Renal cortex interstitium (tissue), 11 donors: ENCODE measurements around the gene GABBR2. TPM values are rescaled to one million over a fixed set of nuclear protein-coding genes. Genes with fewer than 3 reads are reported as not detected.
A peak's percentile ranks its signal among the peaks of the same experiment; 100 is the strongest.
"Not testable (repeated sequence)": the region's sequence is repeated elsewhere in the genome, so short reads cannot be mapped to it uniquely, and the experiment has no call there.

ENCODE experiments used
- DNase-seq, 11 donors: peaks; one replicate each; pipeline ENCODE4 v3.0.0-alpha.2; 2013; ENCODE audit warnings: low read depth in 9 of 11, low spot score in 4 of 11; ENCODE audit errors: extremely low read depth in 1 of 11
- polyA plus RNA-seq, 3 donors: library from polyadenylated mRNA; unstranded; fragments of 120-200 nt; gene quantifications; one replicate each; pipeline ENCODE4 v1.2.1, GENCODE V29; 2013; ENCODE audit not compliant: insufficient read length in 3 of 3

Gene GABBR2
- polyA plus RNA-seq, 3 donors, result 4.5 to 5.2 (median 5.0) TPM

DNA sequence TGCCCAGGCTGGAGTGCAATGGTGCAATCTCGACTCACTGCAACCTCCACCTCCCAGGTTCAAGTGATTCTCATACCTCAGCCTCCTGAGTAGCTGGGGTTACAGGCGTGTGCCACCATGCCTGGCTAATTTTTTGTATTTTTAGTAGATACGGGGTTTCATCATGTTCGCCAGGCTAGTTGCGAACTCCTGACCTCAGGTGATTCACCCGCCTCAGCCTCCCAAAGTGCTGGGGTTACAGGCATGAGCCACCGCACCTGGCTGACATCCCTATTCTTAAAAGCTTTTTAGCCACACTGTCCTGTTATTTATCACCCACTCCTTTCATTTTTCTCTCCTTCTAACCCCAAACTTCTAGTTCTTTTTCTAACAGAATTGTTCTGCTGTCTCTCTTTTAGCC, 425.6 kb downstream of the GABBR2 start:
- DNase-seq, result not testable (repeated sequence)

DNA sequence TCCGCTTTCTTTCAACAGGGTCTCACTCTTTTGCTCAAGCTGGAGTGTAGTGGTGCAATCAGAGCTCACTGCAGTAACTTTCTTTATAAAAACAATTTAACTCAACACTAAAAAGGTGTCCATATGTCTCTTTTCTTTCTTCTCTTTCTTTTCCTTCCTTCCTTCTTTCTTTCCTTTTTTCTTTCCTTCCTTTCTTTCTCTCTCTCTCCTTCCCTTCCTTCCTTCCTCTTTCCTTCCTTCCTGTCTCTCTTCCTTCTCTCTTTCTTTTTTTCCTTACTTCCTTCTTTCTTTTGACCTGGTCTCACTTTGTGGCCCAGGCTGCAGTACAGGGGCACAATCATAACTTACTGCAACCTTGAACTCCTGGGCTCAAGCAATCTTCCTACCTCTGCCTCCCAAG, 427.5 kb downstream of the GABBR2 start:
- DNase-seq, result no peak

DNA sequence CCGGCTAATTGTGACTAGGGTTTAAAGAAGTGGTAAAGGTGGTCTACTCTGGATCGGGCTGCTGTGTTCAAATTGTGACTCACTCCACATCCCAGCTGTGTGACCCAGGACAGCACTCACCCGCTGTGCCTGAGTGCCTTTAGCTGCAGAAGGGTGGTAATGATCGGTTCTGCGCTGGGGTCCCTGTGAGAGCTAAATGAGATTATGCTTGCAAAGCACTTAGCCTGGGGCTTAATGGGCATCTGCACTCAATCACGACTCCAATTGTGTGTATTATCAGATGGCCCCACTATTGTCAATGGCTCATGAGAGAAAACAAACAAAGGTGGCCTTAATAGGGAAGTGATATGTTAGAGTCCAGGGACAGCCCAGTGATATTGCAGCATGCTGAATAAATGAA, 428.2 kb downstream of the GABBR2 start:
- DNase-seq, result no peak

DNA sequence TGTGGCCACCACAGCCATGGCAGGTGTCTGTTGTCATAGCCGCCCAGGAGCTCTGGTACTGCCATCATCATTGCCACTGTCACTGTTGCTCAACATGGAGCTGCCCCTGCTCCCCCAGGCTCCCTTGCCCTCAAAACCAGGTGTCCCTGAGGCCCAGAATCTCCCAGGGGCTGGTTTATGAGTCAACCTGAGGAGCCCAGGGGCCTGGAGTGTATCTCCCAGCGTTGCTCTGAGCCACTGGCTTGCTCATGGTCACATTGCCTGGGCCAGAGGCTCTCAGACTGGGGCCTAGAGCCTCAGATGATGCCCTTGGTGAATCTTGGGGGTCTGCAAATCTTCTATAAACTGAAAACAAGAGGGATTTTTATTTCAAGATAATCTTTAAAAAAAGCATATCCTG, 428.6 kb downstream of the GABBR2 start:
- no peak for DNase-seq

DNA sequence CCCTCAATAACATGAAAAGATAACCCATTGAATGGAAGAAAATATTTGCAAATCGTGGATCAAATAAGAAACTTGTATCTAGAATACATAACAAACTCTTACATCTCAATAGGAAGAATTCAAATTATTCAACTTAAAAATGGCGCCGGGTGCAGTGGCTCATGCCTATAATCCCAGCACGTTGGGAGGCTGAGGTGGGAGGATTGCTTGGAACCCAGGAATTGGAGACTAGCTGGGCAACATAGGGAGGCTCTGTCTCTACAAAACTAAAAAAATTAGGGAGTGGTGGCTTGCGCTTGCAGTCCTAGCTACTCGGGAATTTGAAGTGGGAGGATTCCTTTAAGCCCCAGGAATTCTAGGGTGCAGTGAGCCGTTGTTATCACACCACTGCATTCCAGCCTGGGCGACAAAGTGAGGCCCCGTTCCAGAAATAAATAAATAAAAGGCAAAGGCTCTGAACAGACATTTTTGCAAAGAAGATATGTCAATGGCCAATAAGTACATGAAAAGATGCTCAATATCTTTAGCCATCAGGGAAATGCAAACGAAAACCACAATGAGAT, 431.7 kb downstream of the GABBR2 start:
- no peak for DNase-seq

DNA sequence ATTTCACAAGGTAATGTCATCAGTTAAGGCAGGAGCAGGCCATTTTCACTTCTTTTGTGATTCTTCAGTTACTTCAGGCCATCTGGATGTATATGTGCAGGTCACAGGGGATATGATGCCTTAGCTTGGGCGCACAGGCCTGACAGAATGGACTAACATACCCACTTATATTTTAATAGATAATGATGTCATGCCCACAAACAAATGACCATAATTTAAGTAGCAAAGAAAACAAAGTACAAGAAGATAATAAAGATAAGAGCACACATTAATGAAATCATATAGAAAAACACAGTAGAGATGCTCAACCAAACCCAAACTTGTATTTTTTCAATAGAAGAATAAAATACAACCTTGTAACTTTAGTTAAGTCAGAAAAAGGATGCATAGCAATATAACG, 433.6 kb downstream of the GABBR2 start:
- DNase-seq, result no peak

DNA sequence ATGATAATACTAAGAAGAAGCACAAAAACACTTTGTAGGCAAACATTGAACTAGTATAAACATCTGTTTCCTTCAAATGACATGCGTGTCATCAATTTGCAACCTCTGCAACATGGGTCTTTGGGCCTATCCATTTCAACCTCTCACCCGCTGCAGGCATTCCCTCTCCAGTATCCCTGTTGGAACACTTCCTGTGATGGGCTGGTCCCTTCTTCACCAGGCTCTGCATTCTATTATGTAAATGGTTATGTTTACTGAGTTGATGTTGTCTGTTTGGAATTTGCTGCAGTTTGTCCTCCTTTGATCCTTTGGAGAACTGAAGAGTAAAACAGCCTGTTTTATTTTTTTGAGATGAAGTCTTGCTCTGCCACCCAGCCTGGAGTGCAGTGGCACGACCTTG, 436.7 kb downstream of the GABBR2 start:
- no peak for DNase-seq

DNA sequence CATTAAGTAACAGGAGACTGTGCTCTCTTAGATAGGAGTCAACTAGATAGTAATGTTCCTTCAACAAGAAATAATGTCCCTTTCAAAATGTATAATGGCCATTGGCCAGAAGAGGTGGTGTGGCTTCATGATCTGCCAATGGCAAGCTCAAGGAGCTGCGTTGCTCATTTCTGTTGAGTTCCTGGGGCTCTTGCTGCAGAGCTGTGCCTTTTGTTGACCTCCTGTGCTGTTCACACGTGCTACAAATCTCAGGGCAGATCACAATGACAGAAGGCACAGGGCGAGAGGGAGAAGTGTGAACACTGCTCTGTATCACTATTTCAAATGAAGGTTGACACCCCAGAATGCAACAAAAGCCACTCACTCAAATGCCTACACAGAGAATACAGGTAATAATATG, 437.3 kb downstream of the GABBR2 start:
- no peak for DNase-seq

DNA sequence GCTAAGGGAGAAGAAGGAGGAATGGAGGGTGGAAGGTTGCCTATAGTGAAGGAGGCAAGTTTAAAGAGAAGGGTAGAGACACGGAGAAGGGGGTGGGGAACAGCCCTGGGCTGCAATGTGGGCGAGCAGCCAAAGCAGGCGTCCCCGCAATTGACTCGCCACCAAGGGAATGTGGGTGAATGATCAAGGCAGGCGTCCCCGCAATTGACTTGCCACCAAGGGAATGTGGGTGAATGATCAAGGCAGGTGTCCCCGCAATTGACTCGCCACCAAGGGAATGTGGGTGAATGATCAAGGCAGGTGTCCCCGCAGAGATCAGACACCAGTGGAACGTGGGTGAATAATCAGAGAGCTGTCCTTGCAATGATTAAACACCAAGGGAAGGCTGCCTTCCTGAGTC, 438.5 kb downstream of the GABBR2 start:
- not testable (repeated sequence) for DNase-seq

DNA sequence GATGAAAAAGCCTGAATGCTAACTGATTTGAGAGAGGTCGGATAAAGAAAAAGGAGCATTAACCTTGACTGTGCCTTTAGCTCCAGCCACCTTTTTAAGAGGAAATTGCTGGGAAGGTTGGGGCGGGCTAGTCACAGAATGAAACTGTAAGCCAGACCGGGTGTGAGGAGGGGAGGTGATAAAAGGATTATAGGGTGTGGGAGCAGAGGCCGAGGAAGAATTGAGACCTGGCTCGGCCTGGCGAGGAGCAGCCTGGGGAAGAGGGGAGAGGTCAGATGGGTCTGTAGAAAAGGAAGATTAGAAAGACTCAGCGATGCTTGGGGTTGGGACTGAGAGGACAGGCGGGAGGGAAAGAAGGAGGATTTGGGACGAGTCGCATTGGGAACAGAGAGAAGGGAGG, 439.1 kb downstream of the GABBR2 start:
- DNase-seq, result not testable (repeated sequence)

DNA sequence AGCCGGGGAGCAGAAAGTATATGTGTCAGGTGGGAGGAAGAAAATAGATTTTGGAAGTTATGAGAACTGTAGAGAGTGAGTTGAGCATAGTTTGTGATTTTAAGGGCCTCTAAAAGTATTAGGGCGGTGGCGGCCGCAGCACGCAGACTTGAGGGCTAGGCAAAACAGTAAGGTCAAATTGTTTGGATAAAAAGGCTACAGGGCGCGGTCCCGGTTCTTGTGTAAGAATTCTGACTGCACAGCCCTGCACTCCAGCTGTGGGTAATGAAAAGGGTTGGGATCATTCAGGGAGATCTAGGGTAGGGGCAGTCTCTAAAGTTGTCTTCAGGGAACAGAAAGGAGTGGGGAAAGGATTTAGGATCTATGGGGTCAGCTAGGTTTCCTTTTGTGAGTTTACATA, 441.2 kb downstream of the GABBR2 start:
- DNase-seq, result not testable (repeated sequence)

DNA sequence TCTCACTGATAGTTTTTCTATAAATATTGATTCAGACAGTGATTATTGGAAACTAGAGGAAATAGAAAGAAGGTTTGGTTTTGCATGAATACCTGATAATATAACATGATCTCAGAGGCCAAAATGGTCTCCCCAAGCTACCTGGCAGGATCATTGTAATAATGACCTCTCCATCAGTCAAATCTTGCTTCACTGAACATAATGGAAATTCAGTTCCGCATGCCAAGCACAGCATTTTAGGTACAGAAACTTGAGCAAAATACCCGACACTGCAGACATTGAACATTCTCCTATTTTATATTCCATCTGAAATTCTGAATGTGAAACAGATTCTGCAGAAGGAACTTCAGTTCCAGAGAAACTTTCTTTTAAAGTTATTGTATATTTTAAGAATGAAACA, 444.2 kb downstream of the GABBR2 start:
- peak in 1 of 11 donors; percentile 42 for DNase-seq

DNA sequence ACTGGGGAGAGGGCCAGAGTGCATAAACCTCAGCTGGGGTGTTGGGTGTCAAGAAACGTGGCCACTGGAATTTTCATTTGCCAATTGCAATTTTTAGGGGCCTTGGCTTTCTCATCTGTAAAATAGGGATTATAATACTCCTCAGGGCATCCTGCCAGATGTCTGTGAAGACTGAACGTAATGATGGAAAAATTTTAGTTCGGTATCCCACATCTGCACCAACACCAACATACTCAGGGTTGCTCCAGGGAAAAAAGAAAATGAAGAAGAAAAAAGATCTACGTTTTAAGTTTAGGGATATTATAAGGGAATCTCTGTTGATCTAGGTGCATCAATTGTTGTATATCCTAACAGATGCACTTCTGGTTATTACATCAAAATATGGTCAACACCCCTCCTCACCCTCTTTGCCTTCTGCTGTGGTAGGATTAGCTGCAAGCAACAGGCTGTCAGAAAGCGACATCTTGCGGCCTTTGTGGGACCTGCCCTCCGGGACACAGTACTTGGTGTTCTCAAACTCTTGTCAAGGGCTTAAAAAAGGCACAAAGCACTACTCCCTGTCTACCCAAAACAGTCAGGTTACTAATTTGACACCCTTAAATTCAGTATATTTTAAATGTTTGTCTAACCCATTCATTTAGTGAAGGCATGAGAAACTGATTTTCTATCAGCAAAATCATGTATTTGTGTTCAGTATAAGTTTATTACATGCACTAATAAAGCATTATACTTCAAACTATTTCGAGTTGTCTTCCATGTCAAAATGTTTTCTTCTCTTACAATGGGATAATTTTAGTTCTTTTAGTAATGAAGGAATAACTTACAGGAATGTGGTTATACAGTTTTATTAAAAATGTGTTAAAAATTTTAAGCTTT, 445.0 kb downstream of the GABBR2 start:
- DNase-seq, result peak in 6 of 11 donors; percentile 47 to 73 (median 56)

DNA sequence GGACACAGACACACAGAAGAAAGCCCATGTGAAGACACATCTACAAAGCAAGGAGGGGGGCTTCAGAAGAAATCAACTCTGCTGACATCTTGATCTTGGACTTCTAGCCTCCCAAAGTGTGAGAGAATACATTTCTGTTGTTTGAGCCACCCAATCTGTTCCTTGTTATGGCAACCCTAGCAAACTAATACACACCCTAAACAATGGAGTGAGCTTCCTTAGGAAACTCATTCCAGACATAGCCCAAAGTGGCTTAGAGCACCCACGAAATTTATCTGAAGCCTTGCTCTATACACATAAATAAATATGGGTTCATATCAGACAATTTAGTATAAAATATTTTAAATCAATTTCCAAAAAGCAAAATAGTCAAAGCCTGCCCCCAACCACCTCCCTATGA, 445.7 kb downstream of the GABBR2 start:
- no peak for DNase-seq

DNA sequence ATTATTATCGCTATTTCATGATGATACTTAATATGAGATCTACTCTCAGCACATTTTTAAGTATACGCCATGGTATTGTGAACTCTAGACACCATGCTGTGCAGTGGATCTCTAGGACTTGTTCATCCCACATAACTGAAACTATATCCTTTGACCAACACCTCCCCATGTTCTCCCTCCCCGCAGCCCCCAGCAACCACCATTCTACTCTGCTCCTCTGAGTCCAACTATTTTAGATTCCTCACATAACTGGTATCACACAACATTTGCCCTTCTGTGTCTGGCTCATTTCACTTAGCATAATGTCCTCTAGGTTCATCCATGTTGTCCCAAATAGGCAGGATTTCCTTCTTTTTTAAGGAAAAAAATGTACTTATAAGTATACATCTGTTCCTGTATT, 446.7 kb downstream of the GABBR2 start:
- no peak for DNase-seq

DNA sequence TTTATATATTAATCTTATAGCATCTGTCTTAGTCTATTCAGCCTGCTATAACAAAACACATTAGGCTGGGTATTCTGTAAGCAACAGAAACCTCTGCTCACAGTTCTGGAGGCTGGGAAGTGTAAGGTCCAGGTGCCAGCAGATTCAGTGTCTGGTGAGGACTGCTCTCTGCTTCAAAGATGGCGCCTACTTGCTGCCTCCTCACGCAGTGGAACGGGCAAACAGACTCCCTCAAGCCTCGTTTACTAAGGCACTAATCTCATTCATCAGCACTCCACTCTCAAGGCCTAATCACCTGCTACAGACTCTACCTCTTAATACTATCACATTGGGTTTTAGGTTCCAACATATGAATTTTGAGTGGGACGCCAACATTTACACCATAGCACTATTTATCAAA, 448.1 kb downstream of the GABBR2 start:
- no peak for DNase-seq

DNA sequence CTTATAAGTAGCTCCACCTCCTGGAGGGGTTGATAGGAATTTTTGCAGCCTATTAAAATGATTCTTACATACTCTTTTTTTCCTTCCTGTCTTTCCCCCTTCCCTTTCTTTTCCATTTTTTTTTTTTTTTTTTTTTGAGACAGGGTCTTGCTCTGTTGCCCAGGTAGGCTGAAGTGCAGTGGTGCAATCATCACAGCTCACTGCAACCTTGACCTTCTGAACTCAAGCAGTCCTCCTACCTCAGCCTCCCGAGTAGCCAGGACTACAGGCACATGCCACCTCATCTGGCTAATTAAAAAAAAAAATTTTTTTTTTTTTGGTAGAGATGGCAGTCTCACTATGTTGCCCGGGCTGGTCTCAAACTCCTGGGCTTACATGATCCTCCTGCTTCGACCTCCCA, 448.9 kb downstream of the GABBR2 start:
- DNase-seq, result no peak

DNA sequence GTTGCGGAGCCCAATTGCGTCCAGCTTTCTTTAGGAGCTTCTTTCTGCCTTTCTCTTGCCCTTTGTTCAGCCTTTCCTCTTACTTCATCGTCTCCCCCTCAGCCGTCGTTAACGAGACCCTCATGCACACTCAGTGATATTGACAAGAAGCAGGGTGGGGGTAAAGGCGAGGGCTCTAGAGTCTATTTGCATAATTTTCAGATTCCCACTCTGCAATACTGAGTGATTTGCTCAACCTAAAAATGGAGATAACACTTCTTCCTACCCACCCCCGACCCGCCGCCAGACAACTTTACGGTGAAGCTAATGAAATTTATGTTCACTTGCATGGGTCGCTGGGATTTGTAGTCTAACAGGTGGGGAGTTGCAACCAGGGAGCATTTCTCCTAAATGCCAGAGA, 452.0 kb downstream of the GABBR2 start:
- DNase-seq, result no peak

DNA sequence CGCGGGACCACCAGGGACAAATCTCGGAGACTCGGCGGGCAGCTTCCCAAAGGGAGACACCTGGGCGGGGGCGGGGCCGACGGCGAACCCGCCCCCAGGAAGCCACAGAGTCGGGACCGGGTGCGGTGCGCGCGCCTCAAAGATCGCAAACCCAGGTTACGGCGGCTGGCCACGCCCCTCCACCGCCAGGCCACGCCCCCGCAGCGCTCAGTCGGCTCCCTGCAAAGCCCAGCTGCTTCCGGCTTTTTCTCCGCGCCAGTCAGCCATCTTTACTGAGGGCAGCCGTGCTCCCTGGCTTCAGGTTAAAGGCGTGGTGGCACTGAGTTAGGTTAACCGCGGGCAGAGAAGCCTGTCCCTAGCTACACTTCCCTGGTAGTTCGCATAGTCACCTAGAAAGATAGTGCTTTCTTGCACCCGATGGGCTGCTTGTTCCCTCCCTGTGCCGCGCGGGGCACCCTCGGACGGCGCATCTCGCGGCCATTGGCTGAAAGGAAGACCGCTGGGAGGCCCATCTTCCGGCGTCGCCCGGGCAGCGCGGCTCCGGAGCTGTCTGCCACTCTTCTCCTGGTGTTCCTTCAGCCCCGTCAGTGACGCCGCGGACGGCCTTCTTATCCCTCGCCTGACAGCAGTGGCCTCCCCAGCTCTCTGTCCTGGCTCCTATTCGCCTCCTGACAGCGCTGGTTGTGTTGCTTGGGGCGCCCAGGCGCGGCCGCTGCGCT, 453.0 kb downstream of the GABBR2 start, which contains the start of gene TBC1D2:
Gene TBC1D2, minus strand, starts transcription at position 72 of the 719 bp plus-strand sequence. CDS start 108 bp downstream, outside the sequence.
- peak; percentile 89 to 95 (median 92) for DNase-seq

DNA sequence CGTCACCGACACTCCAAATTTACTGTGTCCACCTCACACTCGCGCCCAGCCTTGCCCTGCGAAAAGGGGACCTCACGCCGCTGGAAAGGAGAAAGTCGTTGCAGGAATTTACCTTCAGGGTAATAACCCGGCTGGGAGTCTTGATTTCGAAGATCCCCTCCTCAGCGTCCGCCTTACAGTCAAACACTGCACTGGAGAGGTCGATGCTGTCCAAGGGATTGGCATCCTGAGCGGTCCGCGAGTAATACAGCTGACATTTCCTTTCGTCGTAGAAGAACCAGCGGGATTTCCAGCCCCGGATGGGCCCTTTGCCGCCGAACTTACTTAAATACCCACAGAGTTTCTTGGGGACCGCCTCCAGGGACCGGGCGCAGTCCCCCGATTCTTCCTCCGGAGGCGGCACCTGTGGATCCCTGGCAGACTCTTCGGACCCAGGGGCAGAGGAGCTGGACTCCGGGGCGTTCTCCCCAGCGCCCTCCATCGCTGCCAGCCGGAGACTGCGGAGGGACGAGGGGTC, 453.6 kb downstream of the GABBR2 start:
- DNase-seq, result peak in 2 of 11 donors; percentile 27 to 32
